Smooth muscle cell (in vitro differentiated cells): ENCODE results near the gene MRPL27. TPM values are rescaled to one million over a fixed set of nuclear protein-coding genes. Genes with fewer than 3 reads are reported as not detected.
"Not testable (repeated sequence)": the region's sequence is repeated elsewhere in the genome, so short reads cannot be mapped to it uniquely, and the experiment has no call there.

ENCODE experiments used
- DNase-seq: peaks from one replicate; lab custom pipeline; 2025; ENCODE audit not compliant: unreplicated experiment; lab: John Stamatoyannopoulos, UW
- H2AFZ ChIP-seq: fragments of 200-600 bp; sonication (generic); 2 replicates; pipeline ENCODE4 v1.6.0; 2016; ENCODE audit warnings: antibody characterized with exemption, low read depth, mild to moderate bottlenecking
- H3F3A ChIP-seq: fragments of 200-600 bp; sonication (generic); 2 replicates; pipeline ENCODE4 v1.6.0; 2017; ENCODE audit warnings: antibody characterized with exemption, low read depth
- H3K27ac ChIP-seq: fragments of 200-600 bp; sonication (generic); 2 replicates; pipeline ENCODE4 v1.5.1; 2016; ENCODE audit warnings: low read depth, mild to moderate bottlenecking
- H3K27me3 ChIP-seq: fragments of 200-600 bp; sonication (generic); 2 replicates; pipeline ENCODE4 v1.6.1; 2016; ENCODE audit warnings: low read depth, mild to moderate bottlenecking
- H3K36me3 ChIP-seq: fragments of 200-600 bp; sonication (generic); 2 replicates; pipeline ENCODE4 v1.5.1; 2016; ENCODE audit warnings: low read depth
- H3K4me1 ChIP-seq: fragments of 200-600 bp; sonication (generic); 2 replicates; pipeline ENCODE4 v1.5.1; 2016; ENCODE audit warnings: low read depth
- H3K4me2 ChIP-seq: fragments of 200-600 bp; sonication (generic); 2 replicates; pipeline ENCODE4 v1.6.0; 2016; ENCODE audit warnings: mild to moderate bottlenecking
- H3K4me3 ChIP-seq: fragments of 200-600 bp; sonication (generic); 2 replicates; pipeline ENCODE4 v1.5.1; 2016; ENCODE audit warnings: mild to moderate bottlenecking
- H3K79me2 ChIP-seq: fragments of 200-600 bp; sonication (generic); 2 replicates; pipeline ENCODE4 v1.6.0; 2016; ENCODE audit warnings: low read depth, mild to moderate bottlenecking
- H3K9ac ChIP-seq: fragments of 200-600 bp; sonication (generic); 2 replicates; pipeline ENCODE4 v1.6.0; 2016; ENCODE audit warnings: low read depth
- H3K9me3 ChIP-seq: fragments of 200-600 bp; sonication (generic); replicated peaks from 2 replicates; pipeline ENCODE4 v1.5.1; 2016; ENCODE audit warnings: low read depth
- H4K20me1 ChIP-seq: fragments of 200-600 bp; sonication (generic); 2 replicates; pipeline ENCODE4 v1.6.0; 2016; ENCODE audit warnings: low read depth
- CTCF ChIP-seq: fragments of 200-600 bp; sonication (generic); IDR thresholded peaks from 2 replicates; pipeline ENCODE4 v1.5.1; 2017; ENCODE audit warnings: borderline replicate concordance, mild to moderate bottlenecking, antibody characterized with exemption; ENCODE audit not compliant: insufficient read depth, poor library complexity, severe bottlenecking
- WGBS: methylation state at CpG from one replicate; pipeline ENCODE4 v1.1.7; 2016; ENCODE audit warnings: low lambda C conversion rate; 5-methylcytosine and 5-hydroxymethylcytosine counted together
- polyA plus RNA-seq: library from polyadenylated mRNA; unstranded; fragments of >200 nt; fragmentation: Nextera tagmentation; extraction: Ambion mirVana; gene quantifications from 2 replicates; pipeline ENCODE4 v1.2.1, GENCODE V29; 2016
- total RNA-seq: library from RNA; depleted of rRNA; stranded (reverse); fragments of >200 nt; gene quantifications from 2 replicates; pipeline ENCODE4 v1.2.3, GENCODE V29; 2014

Gene MRPL27
- total and polyA plus RNA-seq, 2 experiments from 2014 or later = 62.8 to 138 TPM

DNA sequence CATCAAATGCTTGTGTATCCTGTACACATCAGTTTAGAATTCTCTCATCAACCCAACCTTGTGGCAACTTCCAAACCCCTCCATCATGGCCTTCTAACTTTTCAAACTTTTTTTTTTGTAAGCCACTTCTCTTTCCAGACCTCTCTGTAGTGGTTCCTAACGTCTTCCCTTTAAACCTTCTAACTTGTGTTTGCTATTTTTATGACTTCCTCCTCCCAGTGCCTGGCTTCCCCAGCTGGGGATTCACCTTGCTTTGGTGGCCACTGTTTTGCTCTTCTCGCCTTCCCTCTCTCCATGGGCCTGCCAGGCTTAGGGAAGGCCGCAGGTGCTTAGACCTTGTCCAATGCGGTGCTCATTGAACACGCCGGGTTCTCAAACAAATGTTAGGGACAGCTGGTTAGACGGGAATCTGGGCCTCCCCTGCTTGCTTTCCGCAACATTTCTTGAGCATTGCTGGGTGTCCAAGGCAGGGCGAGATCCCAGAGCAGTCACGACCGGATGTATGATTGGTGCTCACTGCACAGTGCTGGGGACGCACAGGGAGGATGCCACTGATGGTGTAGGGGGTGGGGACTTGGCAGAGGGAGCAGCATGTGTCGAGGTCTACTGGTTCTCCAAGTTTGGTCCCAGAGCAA lies 28.1 kb downstream of the MRPL27 start:
- WGBS = 76% methylated on average over 13 of the region's 13 CpGs
- Histone ChIP-seq H3K9me3 (no peaks in the 10 kb centered on the region), H3F3A (no peaks in the 10 kb centered on the region), H3K9ac (no peak overlapping the region), H4K20me1 (peaks cover 25% of the 10 kb centered on the region), H3K4me2 (no peak overlapping the region), H2AFZ (no peak overlapping the region), H3K27me3 (no peaks in the 10 kb centered on the region), H3K4me3 (no peak overlapping the region), H3K79me2 (peaks cover 29% of the 10 kb centered on the region), H3K4me1 (peaks cover 16% of the 10 kb centered on the region), H3K27ac (no peak overlapping the region), H3K36me3 (no peaks in the 10 kb centered on the region)
- DNase-seq = no peak
- no peak for TF ChIP-seq CTCF

DNA sequence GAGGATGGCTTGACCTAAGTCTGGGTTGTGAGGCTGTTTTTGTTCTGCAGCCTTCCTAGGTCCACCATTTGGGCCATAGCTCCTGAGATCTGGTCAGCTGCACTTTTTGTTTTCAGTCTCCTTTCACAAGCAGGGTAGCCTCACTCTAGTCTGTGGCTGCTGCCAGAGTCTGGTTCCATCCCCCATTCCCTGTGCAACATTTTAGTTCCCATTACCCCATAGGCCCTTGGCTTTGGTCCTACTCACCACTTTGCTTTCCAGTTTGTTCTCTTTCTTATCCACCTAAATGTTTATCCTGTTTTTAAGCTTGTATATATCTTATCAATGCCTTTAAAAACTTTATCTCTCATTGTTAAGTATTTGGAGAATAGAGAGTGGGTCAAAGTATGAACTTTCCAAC lies 33.6 kb downstream of the MRPL27 start:
- no peaks in the 10 kb centered on the region for H3K27me3 ChIP-seq
- H3F3A ChIP-seq = no peaks in the 10 kb centered on the region
- no peaks in the 10 kb centered on the region for H4K20me1 ChIP-seq
- H3K4me1 ChIP-seq = no peaks in the 10 kb centered on the region
- no peak for DNase-seq
- H3K9me3 ChIP-seq = no peaks in the 10 kb centered on the region
- no peaks in the 10 kb centered on the region for H3K36me3 ChIP-seq
- TF ChIP-seq CTCF = no peak
- H3K27ac ChIP-seq = no peak overlapping the region
- no peak overlapping the region for H3K4me3 ChIP-seq
- H2AFZ ChIP-seq = no peak overlapping the region
- no peak overlapping the region for H3K4me2 ChIP-seq
- H3K9ac ChIP-seq = no peak overlapping the region
- H3K79me2 ChIP-seq = no peaks in the 10 kb centered on the region

- H4K20me1 ChIP-seq = no peaks in the 10 kb centered on the region
- no peak for DNase-seq
- H3K9ac ChIP-seq = no peak overlapping the region
- no peak overlapping the region for H3K4me2 ChIP-seq
- H3K27ac ChIP-seq = no peak overlapping the region
- no peaks in the 10 kb centered on the region for H3K79me2 ChIP-seq
- no peak overlapping the region for H3K4me3 ChIP-seq
- H2AFZ ChIP-seq = no peak overlapping the region
- no peaks in the 10 kb centered on the region for H3K9me3 ChIP-seq
- no peak for TF ChIP-seq CTCF
- no peaks in the 10 kb centered on the region for H3K36me3 ChIP-seq
- no peaks in the 10 kb centered on the region for H3K27me3 ChIP-seq
- H3K4me1 ChIP-seq = no peaks in the 10 kb centered on the region
- no peaks in the 10 kb centered on the region for H3F3A ChIP-seq
Measured at GRCh38 chr17:50338645-50339044, 34.3 kb downstream of the MRPL27 start.

DNA sequence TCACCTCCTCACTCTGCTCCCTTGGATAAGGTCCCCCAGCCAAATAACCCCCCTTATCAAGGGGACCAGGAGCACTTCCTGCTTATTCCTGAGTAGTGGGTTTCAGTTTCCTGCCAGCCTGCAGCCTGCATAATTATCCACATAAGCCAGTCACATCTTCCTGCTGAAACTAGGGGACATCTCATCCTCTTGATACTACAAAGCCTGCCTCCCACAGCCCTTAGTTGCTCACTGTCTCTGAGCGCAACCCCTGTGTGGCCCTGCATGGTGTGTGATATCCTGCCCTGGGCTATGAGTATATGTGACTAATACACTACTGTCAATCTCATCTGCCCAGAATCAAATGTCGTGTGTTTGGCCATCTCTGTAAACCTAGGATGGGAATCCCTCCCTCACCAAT lies 35.0 kb downstream of the MRPL27 start:
- H3K9ac ChIP-seq = no peak overlapping the region
- no peak overlapping the region for H2AFZ ChIP-seq
- no peaks in the 10 kb centered on the region for H3F3A ChIP-seq
- H3K27me3 ChIP-seq = no peaks in the 10 kb centered on the region
- H3K4me2 ChIP-seq = no peak overlapping the region
- no peaks in the 10 kb centered on the region for H4K20me1 ChIP-seq
- no peaks in the 10 kb centered on the region for H3K9me3 ChIP-seq
- TF ChIP-seq CTCF = no peak
- no peaks in the 10 kb centered on the region for H3K36me3 ChIP-seq
- 86% methylated on average over 2 of the region's 2 CpGs for WGBS
- DNase-seq = no peak
- H3K4me3 ChIP-seq = no peak overlapping the region
- H3K79me2 ChIP-seq = no peaks in the 10 kb centered on the region
- no peak overlapping the region for H3K27ac ChIP-seq
- H3K4me1 ChIP-seq = no peaks in the 10 kb centered on the region

- 68% methylated on average over 14 of the region's 14 CpGs for WGBS
- H3K79me2 ChIP-seq = not testable (repeated sequence)
Measured at GRCh38 chr17:50333291-50334057, 39.5 kb downstream of the MRPL27 start.

More at GRCh38 chr17:50333291-50334057, 39.5 kb downstream of the MRPL27 start:
- not testable (repeated sequence) for DNase-seq, H3K4me2 ChIP-seq, H3K36me3 ChIP-seq, H4K20me1 ChIP-seq, H3K4me3 ChIP-seq, H3K9ac ChIP-seq, H3K4me1 ChIP-seq, H3F3A ChIP-seq, H3K9me3 ChIP-seq, H3K27me3 ChIP-seq, H3K27ac ChIP-seq
- H2AFZ ChIP-seq = peak overlapping the region; percentile 9
